HepG2 (cell line): Measurements from ENCODE around the gene RNASE8. TPM values are rescaled to one million over a fixed set of nuclear protein-coding genes. Genes with fewer than 3 reads are reported as not detected.
A peak's percentile ranks its signal among the peaks of the same experiment; 100 is the strongest.

ENCODE experiments used
- CCAR2 ChIP-seq: fragments of 200-400 bp; formaldehyde crosslinking; optimal IDR thresholded peaks from 2 replicates; pipeline ENCODE3; 2018; ENCODE audit warnings: low read depth, mild to moderate bottlenecking, low read length, moderate library complexity
- CCDC6 ChIP-seq: sonication (generic); formaldehyde crosslinking; IDR thresholded peaks from 2 replicates; pipeline ENCODE4 v1.8.1; 2022; ENCODE audit warnings: mild to moderate bottlenecking, missing genetic modification reagents, moderate library complexity
- DR1 ChIP-seq: sonication (generic); formaldehyde crosslinking; IDR thresholded peaks from 2 replicates; pipeline ENCODE4 v1.8.0; 2021; ENCODE audit warnings: mild to moderate bottlenecking, missing genetic modification reagents, inconsistent platforms
- EED ChIP-seq: sonication (generic); formaldehyde crosslinking; IDR thresholded peaks from 2 replicates; pipeline ENCODE4 v1.5.0; 2020; ENCODE audit warnings: mild to moderate bottlenecking, missing genetic modification reagents
- EHMT2 ChIP-seq: fragments of 200-600 bp; sonication (generic); IDR thresholded peaks from 2 replicates; pipeline ENCODE4 v1.7.0; 2017; ENCODE audit warnings: antibody characterized with exemption, low read depth, low read length, borderline replicate concordance
- FOXK2 ChIP-seq: fragments of 450-650 bp; IDR thresholded peaks from 2 replicates; pipeline ENCODE4 v1.6.1; 2016
- HCFC1 ChIP-seq: fragments of 150-350 bp; IDR thresholded peaks from 2 replicates; pipeline ENCODE4 v1.6.1; 2014; ENCODE audit warnings: low read depth, low read length
- HNF4A ChIP-seq: sonication (generic); formaldehyde crosslinking; IDR thresholded peaks from 2 replicates; pipeline ENCODE4 v1.4.0; 2020; ENCODE audit warnings: missing genetic modification reagents
- KLF12 ChIP-seq: sonication (generic); formaldehyde crosslinking; IDR thresholded peaks from 2 replicates; pipeline ENCODE4 v1.4.0; 2020; ENCODE audit warnings: missing genetic modification reagents, borderline replicate concordance
- NFKB2 ChIP-seq: sonication (generic); formaldehyde crosslinking; IDR thresholded peaks from 2 replicates; pipeline ENCODE4 v1.4.0; 2020; ENCODE audit warnings: missing genetic modification reagents, borderline replicate concordance
- PHB2 ChIP-seq: fragments of 450-650 bp; IDR thresholded peaks from 2 replicates; pipeline ENCODE4 v1.6.1; 2018; ENCODE audit not compliant: partially characterized antibody
- POLR2AphosphoS5 ChIP-seq: IDR thresholded peaks from 2 replicates; pipeline ENCODE4 v1.6.1; 2012; ENCODE audit warnings: low read depth, low read length
- PPARG ChIP-seq: conservative IDR thresholded peaks from 2 replicates; pipeline ENCODE4 v1.6.1; 2016; ENCODE audit warnings: missing biosample characterization, missing genetic modification reagents
- TBP ChIP-seq: sonication (generic); formaldehyde crosslinking; IDR thresholded peaks from 2 replicates; pipeline ENCODE4 v1.5.0; 2020; ENCODE audit warnings: missing genetic modification reagents
- XRCC5 ChIP-seq: fragments of 200-400 bp; formaldehyde crosslinking; optimal IDR thresholded peaks from 2 replicates; pipeline ENCODE3; 2017; ENCODE audit warnings: mild to moderate bottlenecking, low read length
- ZFY ChIP-seq: sonication (generic); formaldehyde crosslinking; IDR thresholded peaks from 2 replicates; pipeline ENCODE4 v1.4.0; 2020; ENCODE audit warnings: missing genetic modification reagents
- ZNF10 ChIP-seq: sonication (generic); formaldehyde crosslinking; IDR thresholded peaks from 2 replicates; pipeline ENCODE4 v1.4.0; 2020; ENCODE audit warnings: mild to moderate bottlenecking, low read depth, missing genetic modification reagents, borderline replicate concordance
- ZNF121 ChIP-seq: sonication (generic); formaldehyde crosslinking; IDR thresholded peaks from 2 replicates; pipeline ENCODE4 v1.5.0; 2020; ENCODE audit warnings: mild to moderate bottlenecking, missing genetic modification reagents
- ZNF33A ChIP-seq: sonication (generic); formaldehyde crosslinking; IDR thresholded peaks from 2 replicates; pipeline ENCODE4 v1.5.1; 2020; ENCODE audit warnings: missing genetic modification reagents, mild to moderate bottlenecking, moderate library complexity, borderline replicate concordance
- ZNF557 ChIP-seq: sonication (generic); formaldehyde crosslinking; IDR thresholded peaks from 2 replicates; pipeline ENCODE4 v1.4.0; 2020; ENCODE audit warnings: missing genetic modification reagents
- polyA plus RNA-seq, 8 experiments: library from polyadenylated mRNA; depleted of rRNA in 3 of 8; stranded (reverse) in 7 of 8; unstranded in 1 of 8; fragments of >200 nt; fragmentation: Illumina TruSeq in 4 of 8; extraction: Trizol in 4 of 8; gene quantifications; 2 replicates each; pipeline versions ENCODE4 v1.2.1 to v1.2.3, GENCODE V29; 2011 to 2016; ENCODE audit warnings: low read depth in 4 of 8, missing spikeins in 1 of 8, mixed read lengths in 1 of 8; ENCODE audit not compliant: insufficient read depth in 1 of 8
- total RNA-seq, 5 experiments: library from RNA; depleted of rRNA; stranded (reverse); fragments of >200 nt; fragmentation: Illumina TruSeq; extraction: Trizol; gene quantifications; 2 replicates each; pipeline ENCODE4 v1.2.3, GENCODE V29; 2016; ENCODE audit warnings: low read depth in 1 of 5
- TF ChIP-seq, protein P1 (sequence below): sonication (generic); formaldehyde crosslinking; IDR thresholded peaks from 2 replicates; pipeline ENCODE4 v1.4.0; 2020; ENCODE audit warnings: mild to moderate bottlenecking, missing genetic modification reagents
- TF ChIP-seq, protein P2 (sequence below): sonication (generic); formaldehyde crosslinking; IDR thresholded peaks from 2 replicates; pipeline ENCODE4 v1.5.1; 2020; ENCODE audit warnings: mild to moderate bottlenecking, missing genetic modification reagents, moderate library complexity
- TF ChIP-seq, protein P3 (sequence below): IDR thresholded peaks from 2 replicates; pipeline ENCODE4 v1.6.1; 2016; ENCODE audit warnings: control low read depth
- TF ChIP-seq, protein P4 (sequence below): sonication (generic); formaldehyde crosslinking; IDR thresholded peaks from 2 replicates; pipeline ENCODE4 v1.4.0; 2020; ENCODE audit warnings: missing genetic modification reagents

The RNASE8 gene
- total and polyA plus RNA-seq, 2 of the 13 experiments (the other 11 are each of a cell fraction or from before 2014, with no cell fraction given), result not detected

DNA sequence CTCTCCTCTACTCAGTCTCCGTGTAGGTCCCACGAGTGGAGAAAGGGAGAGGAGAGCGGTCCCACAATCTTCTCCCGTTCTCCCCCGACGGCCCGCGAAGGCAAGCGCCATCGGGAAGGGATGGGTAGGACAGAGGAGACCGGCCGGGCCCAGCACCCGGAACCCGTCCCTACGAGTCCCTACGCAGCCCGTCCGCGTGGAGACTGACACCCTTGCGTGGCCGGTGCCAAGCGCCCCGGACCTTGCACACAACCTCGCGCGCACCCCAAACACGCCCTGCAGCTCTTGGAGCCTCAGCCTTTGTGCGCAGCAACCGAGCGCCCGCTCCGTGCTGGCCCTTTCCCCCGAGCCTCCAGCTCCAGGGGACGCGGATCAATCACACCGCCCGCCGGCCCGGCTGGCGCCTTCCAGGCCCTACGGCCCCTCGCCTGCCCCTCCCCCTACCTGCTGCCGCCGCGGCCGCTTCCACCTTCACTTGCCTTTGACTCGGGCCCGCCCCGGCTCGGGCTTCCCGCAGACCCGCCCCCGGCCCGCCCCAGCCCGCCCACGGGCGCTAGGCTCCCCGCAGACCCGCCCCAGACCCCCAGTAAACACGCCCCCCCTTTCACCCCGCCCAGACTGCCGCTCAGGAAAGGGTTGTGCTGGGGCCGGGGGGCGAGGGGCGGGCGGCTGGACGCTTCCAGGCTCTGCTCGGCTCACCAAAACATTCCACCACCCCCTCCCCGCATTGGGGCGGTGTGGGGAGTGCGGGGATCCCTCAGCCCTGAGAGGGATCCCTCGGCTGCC lies 32.8 kb upstream of the RNASE8 start, which contains the start of gene NDRG2 (continued):
- TF ChIP-seq, protein P1, sequence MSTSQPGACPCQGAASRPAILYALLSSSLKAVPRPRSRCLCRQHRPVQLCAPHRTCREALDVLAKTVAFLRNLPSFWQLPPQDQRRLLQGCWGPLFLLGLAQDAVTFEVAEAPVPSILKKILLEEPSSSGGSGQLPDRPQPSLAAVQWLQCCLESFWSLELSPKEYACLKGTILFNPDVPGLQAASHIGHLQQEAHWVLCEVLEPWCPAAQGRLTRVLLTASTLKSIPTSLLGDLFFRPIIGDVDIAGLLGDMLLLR (CRISPR knock-in tag), result peak; percentile 83; the same call in 1 of the 2 replicates
- TF ChIP-seq, protein P2, sequence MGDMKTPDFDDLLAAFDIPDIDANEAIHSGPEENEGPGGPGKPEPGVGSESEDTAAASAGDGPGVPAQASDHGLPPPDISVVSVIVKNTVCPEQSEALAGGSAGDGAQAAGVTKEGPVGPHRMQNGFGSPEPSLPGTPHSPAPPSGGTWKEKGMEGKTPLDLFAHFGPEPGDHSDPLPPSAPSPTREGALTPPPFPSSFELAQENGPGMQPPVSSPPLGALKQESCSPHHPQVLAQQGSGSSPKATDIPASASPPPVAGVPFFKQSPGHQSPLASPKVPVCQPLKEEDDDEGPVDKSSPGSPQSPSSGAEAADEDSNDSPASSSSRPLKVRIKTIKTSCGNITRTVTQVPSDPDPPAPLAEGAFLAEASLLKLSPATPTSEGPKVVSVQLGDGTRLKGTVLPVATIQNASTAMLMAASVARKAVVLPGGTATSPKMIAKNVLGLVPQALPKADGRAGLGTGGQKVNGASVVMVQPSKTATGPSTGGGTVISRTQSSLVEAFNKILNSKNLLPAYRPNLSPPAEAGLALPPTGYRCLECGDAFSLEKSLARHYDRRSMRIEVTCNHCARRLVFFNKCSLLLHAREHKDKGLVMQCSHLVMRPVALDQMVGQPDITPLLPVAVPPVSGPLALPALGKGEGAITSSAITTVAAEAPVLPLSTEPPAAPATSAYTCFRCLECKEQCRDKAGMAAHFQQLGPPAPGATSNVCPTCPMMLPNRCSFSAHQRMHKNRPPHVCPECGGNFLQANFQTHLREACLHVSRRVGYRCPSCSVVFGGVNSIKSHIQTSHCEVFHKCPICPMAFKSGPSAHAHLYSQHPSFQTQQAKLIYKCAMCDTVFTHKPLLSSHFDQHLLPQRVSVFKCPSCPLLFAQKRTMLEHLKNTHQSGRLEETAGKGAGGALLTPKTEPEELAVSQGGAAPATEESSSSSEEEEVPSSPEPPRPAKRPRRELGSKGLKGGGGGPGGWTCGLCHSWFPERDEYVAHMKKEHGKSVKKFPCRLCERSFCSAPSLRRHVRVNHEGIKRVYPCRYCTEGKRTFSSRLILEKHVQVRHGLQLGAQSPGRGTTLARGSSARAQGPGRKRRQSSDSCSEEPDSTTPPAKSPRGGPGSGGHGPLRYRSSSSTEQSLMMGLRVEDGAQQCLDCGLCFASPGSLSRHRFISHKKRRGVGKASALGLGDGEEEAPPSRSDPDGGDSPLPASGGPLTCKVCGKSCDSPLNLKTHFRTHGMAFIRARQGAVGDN (CRISPR knock-in tag), result peak; percentile 88
- TF ChIP-seq ZNF33A (no peak), FOXK2 (no peak), PPARG (CRISPR knock-in tag) (no peak), ZNF121 (0 out of 2 replicates have a peak, but pooled peaks have one; percentile 25), TBP (no peak), CCDC6 (CRISPR knock-in tag) (no peak), HNF4A (peak; percentile 61), HCFC1 (no peak), KLF12 (CRISPR knock-in tag) (peak; percentile 78), DR1 (CRISPR knock-in tag) (0 out of 2 replicates have a peak, but pooled peaks have one; percentile 38), ZNF557 (peak; percentile 53; the same call in 1 of the 2 replicates), NFKB2 (peak; percentile 61; the same call in 1 of the 2 replicates), XRCC5 (peak; percentile 8), ZFY (peak; percentile 91), EHMT2 (no peak), CCAR2 (no peak), ZNF10 (no peak), POLR2AphosphoS5 (peak; percentile 73), PHB2 (no peak), EED (CRISPR knock-in tag) (no peak; the same call in 1 of the 2 replicates)
- TF ChIP-seq, protein P3, sequence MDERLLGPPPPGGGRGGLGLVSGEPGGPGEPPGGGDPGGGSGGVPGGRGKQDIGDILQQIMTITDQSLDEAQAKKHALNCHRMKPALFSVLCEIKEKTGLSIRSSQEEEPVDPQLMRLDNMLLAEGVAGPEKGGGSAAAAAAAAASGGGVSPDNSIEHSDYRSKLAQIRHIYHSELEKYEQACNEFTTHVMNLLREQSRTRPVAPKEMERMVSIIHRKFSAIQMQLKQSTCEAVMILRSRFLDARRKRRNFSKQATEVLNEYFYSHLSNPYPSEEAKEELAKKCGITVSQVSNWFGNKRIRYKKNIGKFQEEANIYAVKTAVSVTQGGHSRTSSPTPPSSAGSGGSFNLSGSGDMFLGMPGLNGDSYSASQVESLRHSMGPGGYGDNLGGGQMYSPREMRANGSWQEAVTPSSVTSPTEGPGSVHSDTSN (CRISPR knock-in tag), result no peak
- TF ChIP-seq, protein P4, sequence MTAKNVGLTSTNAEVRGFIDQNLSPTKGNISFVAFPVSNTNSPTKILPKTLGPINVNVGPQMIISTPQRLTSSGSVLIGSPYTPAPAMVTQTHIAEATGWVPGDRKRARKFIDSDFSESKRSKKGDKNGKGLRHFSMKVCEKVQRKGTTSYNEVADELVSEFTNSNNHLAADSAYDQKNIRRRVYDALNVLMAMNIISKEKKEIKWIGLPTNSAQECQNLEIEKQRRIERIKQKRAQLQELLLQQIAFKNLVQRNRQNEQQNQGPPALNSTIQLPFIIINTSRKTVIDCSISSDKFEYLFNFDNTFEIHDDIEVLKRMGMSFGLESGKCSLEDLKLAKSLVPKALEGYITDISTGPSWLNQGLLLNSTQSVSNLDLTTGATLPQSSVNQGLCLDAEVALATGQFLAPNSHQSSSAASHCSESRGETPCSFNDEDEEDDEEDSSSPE, result peak; percentile 74
